Non-pigmented ciliary epithelial cell (primary cell): ENCODE data around the gene GABRA1.

Experiments used
- DNase-seq: peaks from one replicate; pipeline ENCODE4 v3.0.0-alpha.2; 2010; ENCODE audit warnings: low read depth

GABRA1 gene

DNA sequence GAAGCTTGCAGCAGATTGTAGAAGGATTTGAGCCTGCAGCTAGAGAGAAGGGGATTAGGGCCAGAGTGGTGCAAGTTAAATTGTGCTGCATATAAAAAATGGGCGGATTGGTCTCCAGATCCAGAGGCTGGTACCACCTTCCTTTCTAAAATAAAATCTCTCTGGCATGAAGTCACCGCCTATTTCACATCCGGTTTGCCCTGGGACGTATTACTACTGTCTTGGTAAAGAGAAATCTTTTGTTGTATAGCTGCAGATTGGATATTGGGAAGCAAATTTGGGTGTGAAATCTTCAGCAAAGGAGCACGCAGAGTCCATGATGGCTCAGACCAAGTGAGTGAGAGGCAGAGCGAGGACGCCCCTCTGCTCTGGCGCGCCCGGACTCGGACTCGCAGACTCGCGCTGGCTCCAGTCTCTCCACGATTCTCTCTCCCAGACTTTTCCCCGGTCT lies at the start of gene GABRA1:
TSS of gene GABRA1 (plus strand) at position 180 of the 451 bp plus-strand sequence. CDS start 2,691 bp downstream, outside the sequence.
- no peak for DNase-seq

- no peak for DNase-seq
Measured at GRCh38 chr5:161799316-161799715, 48.6 kb upstream of the GABRA1 start.

GRCh38 chr5:161804263-161804662 lies 43.7 kb upstream of the GABRA1 start:
- no peak for DNase-seq

GRCh38 chr5:161846746-161847145 lies 1.2 kb upstream of the GABRA1 start:
- DNase-seq: no peak

DNA sequence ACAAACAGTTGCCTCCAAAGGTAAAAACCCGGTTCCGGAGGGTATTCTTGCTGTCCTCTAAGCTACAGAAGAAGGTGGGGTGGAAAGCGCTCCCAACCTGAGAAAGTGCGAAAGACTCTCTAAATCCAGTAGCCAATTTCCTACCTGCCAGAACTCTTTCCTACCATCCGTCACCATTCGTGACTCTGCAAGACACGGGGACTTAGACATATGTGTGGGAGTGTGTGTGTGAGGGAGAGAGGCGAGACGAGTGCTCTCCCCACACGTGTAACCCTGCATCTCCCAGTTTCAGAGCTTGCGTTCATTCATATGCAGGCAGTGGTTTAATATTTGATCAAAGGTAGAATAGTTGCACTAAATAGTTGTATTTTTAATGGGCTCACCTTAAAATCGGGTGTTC lies 473 bp upstream of the GABRA1 start:
- DNase-seq: no peak

- no peak for DNase-seq
Measured at GRCh38 chr5:161850491-161850890, 2.6 kb downstream of the GABRA1 start.

DNA sequence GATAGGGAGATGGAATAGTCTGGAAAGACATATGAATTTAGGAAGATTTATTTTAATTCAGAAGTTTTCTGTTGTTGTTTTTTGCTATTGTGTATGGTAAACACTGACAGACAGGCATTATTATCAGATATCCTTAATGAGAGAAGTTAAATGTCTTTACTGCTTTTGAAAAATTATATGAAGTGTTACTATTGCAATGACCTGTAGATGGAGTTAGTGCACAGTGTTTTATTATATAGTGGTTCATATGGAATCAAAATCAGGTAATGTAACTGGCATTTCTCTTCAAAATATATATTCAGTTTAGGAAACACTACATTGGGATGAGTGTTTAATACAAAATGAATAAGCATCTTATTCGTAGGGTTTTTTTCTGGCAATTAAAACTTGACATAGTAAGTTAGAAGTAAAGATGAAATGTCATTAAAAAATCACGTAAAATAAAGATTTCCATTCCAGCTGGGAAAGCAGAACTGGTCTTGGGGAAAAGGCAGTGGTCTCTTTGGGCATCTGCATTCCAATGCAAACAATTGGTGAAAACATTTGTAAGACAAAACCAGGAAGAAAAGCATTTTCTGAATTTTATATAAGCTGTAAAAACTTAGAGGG lies 3.9 kb downstream of the GABRA1 start:
- no peak for DNase-seq

DNA sequence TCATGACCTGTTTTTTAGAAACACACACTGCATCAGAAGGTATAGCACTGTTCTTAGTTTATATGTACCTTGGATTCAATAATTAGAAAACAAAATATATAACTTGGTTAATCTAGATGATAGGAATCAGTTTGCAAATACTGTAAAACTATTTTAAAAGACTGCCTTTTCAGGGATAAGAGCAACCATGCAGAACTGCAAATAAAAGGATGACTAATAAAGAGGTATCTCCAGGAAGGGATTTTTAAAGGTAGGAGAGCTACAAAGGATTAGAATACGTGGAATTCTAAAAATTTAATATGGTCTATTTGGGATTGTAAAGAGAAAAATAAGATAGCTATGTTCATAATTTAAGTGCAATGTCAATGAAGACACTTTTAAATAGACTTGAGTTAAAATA lies 9.4 kb downstream of the GABRA1 start:
- no peak for DNase-seq

DNA sequence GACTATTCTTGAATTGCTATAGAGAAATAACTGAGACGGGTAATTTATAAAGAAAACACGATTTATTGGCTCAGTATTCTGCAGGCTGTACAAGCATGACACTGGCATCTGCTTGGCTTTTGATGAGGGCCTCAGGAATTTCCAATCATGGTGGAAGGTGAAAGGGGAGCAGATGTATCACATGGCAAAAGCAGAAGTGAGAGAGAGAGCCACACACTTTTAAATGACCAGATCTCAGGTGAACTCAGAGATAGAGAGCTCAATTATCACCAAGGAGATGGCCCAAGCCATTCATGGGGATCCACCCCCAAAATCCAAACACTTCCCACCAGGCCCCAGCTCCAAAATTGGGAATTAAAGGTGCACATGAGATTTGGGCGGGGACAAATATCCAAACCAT lies 15.3 kb downstream of the GABRA1 start:
- DNase-seq: no peak

GRCh38 chr5:161863811-161864210 lies 15.9 kb downstream of the GABRA1 start:
- DNase-seq: no peak

DNA sequence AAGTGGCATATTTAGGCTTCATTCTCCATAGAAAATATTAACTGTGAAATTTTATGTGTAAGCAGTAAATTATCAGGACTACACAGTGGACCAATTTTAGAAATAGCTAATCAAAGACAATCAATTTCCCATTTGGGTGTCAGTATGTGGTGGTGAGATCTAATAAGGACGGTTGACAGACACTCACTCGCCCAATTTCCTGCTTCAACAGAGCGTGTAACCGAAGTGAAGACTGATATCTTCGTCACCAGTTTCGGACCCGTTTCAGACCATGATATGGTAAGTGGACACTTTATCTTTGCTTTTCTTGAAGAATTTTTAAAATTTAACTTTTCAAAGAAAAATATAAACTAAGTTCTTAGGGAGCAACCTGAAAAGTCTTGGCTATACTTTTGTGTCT lies 17.6 kb downstream of the GABRA1 start:
- DNase-seq: no peak

DNA sequence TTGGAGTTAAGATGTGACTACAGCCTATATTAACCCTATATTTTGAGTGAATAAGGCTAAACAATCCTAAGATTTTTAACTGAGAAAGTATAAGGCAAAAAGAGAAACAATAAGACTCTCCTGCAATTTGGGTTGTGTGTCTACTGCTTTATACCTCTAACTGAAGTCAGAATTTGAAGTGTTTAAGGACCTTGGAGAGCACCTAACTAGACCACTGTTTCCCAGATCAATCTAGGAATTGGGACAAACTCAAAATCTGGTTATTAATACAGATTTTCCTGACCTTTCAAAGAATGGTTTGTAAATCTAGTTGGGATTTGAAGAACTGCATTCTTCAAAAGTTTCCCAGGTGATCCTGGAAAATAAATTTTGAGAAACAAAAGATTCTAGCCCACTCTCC lies 42.1 kb downstream of the GABRA1 start:
- DNase-seq: no peak

DNA sequence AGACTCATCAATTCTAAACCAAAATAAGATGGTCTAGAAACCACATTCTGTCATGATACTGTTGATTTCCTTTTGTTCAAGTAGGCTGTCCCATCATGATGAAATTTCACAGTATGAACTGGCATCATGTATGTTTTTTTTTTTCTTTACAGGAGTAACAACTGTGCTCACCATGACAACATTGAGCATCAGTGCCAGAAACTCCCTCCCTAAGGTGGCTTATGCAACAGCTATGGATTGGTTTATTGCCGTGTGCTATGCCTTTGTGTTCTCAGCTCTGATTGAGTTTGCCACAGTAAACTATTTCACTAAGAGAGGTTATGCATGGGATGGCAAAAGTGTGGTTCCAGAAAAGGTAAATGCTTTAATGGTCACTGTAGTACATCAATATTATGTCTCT lies 47.6 kb downstream of the GABRA1 start:
- no peak for DNase-seq

DNA sequence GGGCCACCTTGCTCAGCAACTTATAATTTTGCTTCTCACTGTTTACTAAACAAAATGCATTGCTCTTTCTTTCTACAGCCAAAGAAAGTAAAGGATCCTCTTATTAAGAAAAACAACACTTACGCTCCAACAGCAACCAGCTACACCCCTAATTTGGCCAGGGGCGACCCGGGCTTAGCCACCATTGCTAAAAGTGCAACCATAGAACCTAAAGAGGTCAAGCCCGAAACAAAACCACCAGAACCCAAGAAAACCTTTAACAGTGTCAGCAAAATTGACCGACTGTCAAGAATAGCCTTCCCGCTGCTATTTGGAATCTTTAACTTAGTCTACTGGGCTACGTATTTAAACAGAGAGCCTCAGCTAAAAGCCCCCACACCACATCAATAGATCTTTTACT lies 49.1 kb downstream of the GABRA1 start:
- DNase-seq: no peak

GRCh38 chr5:161899590-161899989 lies 51.7 kb downstream of the GABRA1 start:
- no peak for DNase-seq

GRCh38 chr5:161900981-161901380 lies 53.1 kb downstream of the GABRA1 start:
- no peak for DNase-seq

GRCh38 chr5:161921781-161922180 lies 73.9 kb downstream of the GABRA1 start:
- DNase-seq: no peak

DNA sequence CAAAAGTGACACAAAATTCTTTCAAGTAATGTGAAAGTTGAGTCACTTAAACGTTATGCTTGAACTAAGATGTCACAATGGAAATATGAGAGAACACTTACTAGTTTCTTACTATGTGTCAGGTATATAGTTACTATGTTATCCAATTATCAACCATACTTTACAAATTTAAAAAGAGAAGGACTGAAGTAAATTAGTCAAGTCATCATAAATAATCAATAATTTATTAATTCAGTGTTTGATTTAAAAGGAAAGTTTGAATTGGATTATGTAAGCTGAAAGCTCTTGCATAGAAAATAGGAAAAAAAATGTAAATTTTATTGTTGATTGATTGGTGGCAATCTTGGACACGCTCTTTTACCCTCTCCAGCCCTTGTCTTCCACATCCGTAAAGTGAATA lies 76.3 kb downstream of the GABRA1 start:
- no peak for DNase-seq

GRCh38 chr5:161925960-161926359 lies 78.0 kb downstream of the GABRA1 start:
- DNase-seq: no peak

GRCh38 chr5:161934486-161934885 lies 86.6 kb downstream of the GABRA1 start:
- no peak for DNase-seq

DNA sequence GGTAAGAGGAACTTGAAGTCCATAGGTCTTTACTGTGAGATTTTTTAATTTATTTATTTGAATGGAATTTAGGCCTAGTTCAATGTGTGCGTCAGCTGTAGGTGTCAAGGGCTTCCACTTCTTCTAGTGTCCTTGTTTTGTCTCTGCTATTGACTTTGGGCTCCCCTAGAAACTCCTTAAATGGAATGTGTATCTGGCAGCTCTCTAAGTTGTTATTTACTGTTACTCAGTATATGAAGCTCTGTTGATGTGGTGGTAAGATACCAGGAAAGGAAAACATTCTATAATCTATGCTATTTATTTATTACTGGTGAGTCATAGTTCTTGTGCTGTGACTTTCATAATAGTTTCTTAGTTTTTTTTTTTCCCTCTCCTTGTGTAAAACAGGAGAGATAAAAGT lies 97.1 kb downstream of the GABRA1 start:
- no peak for DNase-seq

- DNase-seq: no peak
Measured at GRCh38 chr5:161946911-161947310, 99.0 kb downstream of the GABRA1 start.
